MG63 (cell line): Measurements from ENCODE around the gene LIN54. TPM values are rescaled to one million over a fixed set of nuclear protein-coding genes. Genes with fewer than 3 reads are reported as not detected.

Source experiments
- DNase-seq: peaks from one replicate; pipeline ENCODE4 v3.0.0-alpha.2; 2020
- H3K27me3 ChIP-seq: fragments of 250-450 bp; sonication (Bioruptor Pico); 2 replicates; pipeline ENCODE4 v1.5.1; 2020; ENCODE audit warnings: mild to moderate bottlenecking, moderate library complexity
- H3K36me3 ChIP-seq: fragments of 250-450 bp; sonication (Bioruptor Pico); 2 replicates; pipeline ENCODE4 v1.5.1; 2020; ENCODE audit warnings: mild to moderate bottlenecking, moderate library complexity
- H3K4me3 ChIP-seq: fragments of 250-450 bp; sonication (Bioruptor Pico); 2 replicates; pipeline ENCODE4 v1.5.1; 2020; ENCODE audit warnings: mild to moderate bottlenecking, moderate library complexity
- H3K9me3 ChIP-seq: fragments of 250-450 bp; sonication (Bioruptor Pico); 2 replicates; pipeline ENCODE4 v1.5.1; 2020; ENCODE audit warnings: mild to moderate bottlenecking, moderate library complexity
- total RNA-seq: library from RNA; depleted of rRNA; stranded (reverse); fragments of >200 nt; shearing (Covaris generic); gene quantifications from 2 replicates; pipeline ENCODE4 v1.2.3, GENCODE V29; 2014; ENCODE audit warnings: low replicate concordance

Gene LIN54
- total RNA-seq, 1 experiment from 2014 or later: 7.8 TPM

DNA sequence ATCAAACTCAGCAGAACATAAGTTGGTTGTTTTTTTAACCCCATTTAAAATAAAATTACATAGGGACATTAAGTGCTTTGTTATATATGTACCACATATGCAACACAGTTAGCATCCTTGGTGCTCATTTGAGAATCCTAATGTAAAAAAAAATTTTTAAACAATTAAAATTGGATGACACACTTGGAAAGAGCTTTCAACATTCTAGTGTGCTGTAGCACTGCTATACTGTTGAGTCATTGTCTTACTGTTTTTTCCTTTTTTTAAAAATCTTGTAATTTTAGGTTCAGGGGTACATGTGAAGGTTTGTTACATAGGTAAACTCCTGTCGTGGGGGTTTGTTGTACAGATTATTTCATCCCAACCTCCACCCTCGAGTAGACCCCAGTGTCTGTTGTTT lies 97.3 kb downstream of the LIN54 start:
- no peak for DNase-seq
- H3K36me3 ChIP-seq: no peaks in the 10 kb centered on the region; the same call in 1 of the 2 replicates

DNA sequence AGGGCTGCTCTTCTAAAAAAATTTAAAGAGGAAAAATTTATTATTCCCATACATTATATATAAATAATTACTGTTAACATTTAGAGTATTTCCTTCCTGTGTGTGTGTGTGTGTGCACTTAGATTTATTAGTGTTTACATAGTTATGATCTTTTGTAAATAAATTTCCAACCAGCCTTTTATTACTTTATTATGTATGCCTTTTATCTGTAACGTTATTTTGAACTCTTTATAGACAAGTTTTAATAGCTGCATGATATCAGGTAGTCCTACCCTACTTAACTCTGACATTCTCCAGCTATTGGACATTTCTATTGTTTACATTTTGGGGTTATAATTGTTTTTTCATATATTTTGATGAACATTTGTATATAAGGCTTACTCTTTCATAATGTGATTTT lies 101.3 kb downstream of the LIN54 start:
- Histone ChIP-seq H3K9me3 (no peaks in the 10 kb centered on the region), H3K36me3 (no peaks in the 10 kb centered on the region), H3K27me3 (no peaks in the 10 kb centered on the region), H3K4me3 (no peak overlapping the region)
- no peak for DNase-seq

More for the DNA sequence above, 97.3 kb downstream of the LIN54 start:
- H3K27me3 ChIP-seq: no peaks in the 10 kb centered on the region
- no peaks in the 10 kb centered on the region for H3K9me3 ChIP-seq
- no peak overlapping the region for H3K4me3 ChIP-seq

GRCh38 chr4:82906469-82906868 lies 104.2 kb downstream of the LIN54 start:
- Histone ChIP-seq H3K9me3 (no peaks in the 10 kb centered on the region), H3K27me3 (no peaks in the 10 kb centered on the region), H3K4me3 (no peak overlapping the region), H3K36me3 (no peaks in the 10 kb centered on the region)
- DNase-seq: no peak

DNA sequence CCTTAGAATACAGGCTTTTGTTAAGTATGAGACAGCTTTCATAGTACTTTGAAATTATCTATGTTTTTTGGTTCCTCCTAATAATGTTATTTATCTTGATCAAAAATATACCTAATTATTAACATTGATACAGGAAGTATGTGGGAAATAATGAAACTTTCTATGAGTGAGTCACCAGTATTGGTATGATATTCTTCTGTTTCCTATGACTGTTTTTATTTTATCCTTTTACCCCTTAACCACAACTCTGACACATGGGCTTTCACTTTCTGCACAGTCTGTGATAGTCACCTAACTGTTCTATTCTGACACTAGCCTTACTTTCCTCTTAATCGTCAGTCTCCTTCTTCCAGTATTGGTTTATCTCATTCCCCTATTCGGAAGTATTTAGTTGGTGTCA lies 105.4 kb downstream of the LIN54 start:
- H3K36me3 ChIP-seq: no peaks in the 10 kb centered on the region
- no peaks in the 10 kb centered on the region for H3K27me3 ChIP-seq
- H3K4me3 ChIP-seq: no peak overlapping the region
- no peak for DNase-seq
- H3K9me3 ChIP-seq: no peaks in the 10 kb centered on the region

- H3K27me3 ChIP-seq: no peaks in the 10 kb centered on the region
- no peak for DNase-seq
- H3K9me3 ChIP-seq: no peaks in the 10 kb centered on the region
- no peak overlapping the region for H3K4me3 ChIP-seq
- H3K36me3 ChIP-seq: no peaks in the 10 kb centered on the region; the same call in 1 of the 2 replicates
These were observed 106.9 kb downstream of the LIN54 start for GRCh38 chr4:82903737-82904136.

- Histone ChIP-seq H3K36me3 (peaks cover 18% of the 10 kb centered on the region), H3K4me3 (peak overlapping the region; percentile 79), H3K9me3 (no peaks in the 10 kb centered on the region), H3K27me3 (no peaks in the 10 kb centered on the region)
- DNase-seq: no peak
These were observed 109.4 kb downstream of the LIN54 start for GRCh38 chr4:82901183-82901718.

- H3K27me3 ChIP-seq: no peaks in the 10 kb centered on the region
- H3K4me3 ChIP-seq: peak within 1 kb of the TSS; percentile 79
- H3K36me3 ChIP-seq: peaks cover 20% of the 10 kb centered on the region
- peak; percentile 98 for DNase-seq
- no peaks in the 10 kb centered on the region for H3K9me3 ChIP-seq
These were observed 110.0 kb downstream of the LIN54 start, which contains the start of gene THAP9 for GRCh38 chr4:82900411-82901182. TSS of gene THAP9 (plus strand) at chr4:82900735. CDS start at chr4:82900803, 68 bp downstream.

DNA sequence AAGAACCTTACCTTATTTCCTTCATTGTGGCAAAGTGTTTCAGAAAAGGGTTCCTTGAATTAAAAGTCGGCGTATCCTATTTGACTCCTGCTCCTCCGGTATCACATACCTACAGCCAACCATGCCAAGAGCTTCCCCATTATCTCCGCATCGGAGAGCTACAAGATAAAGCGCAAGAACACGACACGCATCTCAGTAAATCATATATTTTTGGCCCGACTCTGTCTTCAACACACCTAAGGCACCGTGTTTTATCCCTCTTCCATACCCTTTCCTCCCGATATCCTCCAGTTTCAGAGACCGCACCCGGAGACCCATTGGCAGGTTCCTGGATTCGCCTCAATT lies 110.6 kb downstream of the LIN54 start:
- peaks cover 26% of the 10 kb centered on the region for H3K36me3 ChIP-seq
- H3K27me3 ChIP-seq: no peaks in the 10 kb centered on the region
- no peak for DNase-seq
- H3K9me3 ChIP-seq: no peaks in the 10 kb centered on the region
- H3K4me3 ChIP-seq: peak overlapping the region; percentile 79

DNA sequence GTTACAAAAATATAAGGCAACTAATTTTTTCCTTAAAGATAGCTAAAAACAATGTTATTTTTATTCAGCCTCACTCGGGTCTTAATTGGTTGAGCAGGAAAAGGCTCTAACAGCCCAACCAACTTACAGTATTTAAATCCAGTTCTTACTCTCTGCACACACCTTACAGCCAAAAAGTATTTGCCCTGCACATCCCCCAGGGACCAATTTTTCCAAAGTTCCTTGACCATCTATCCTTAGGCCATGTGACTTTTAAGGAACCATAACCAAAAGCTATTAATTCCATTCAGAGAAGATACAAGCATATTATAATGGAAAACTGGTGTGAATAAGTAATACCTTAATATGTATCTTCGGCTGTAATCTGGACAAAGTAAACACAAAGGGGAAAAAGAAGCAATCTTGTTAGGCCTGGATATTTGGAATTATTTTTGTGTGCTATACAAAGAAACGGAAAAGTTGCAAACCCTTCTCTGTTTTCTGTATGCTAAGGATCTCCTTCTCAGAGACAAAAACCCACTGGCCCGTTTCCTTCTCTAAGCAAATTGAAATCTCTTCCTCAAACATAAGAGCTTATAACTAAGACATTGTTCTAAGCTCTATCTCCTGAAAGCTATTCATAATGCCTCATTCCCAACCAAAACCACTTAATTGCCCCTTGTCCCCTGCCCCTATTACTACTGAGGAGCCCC lies 111.1 kb downstream of the LIN54 start:
- no peak for DNase-seq
- no peaks in the 10 kb centered on the region for H3K9me3 ChIP-seq

DNA sequence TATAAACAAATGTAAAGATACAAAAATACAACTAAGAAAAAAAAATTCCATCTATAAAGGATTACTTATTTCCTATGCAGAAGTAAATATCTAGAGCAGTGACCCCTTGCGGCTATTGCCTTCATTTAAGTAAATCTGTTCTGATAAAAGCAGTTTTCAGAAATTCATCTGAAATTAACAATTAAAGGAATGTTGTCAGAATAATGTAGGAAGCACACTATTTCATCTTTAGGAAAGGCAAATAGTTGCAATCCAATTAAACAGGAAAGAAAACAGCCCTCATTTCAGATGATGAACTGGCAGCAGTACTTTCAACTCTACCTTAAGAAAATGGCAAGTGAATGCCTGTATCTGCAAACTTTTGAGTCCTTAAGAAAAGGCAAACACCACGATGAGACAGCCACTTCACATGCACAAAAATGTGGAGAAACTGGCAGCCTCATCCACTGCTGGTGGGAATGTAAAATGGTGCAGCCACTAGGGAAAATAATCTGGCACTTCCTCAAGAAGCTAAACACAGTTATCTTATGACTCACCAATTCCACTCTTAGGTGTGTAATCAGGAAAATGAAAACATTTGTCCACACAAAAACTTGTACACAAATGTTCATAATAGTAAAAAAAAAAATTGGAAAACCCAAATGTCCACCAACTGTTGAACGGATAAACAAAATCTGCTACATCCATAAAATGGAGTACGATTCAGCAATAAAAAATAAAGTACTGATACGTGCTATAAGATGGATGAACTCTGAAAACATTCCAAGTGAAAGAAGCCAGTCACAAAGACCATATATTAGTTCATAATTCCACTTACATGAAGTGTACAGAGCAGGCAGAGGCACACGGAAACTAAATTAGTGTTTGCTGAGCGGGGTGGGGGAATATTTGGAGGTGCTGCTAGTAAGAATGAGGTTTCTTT lies 112.0 kb downstream of the LIN54 start:
- H3K36me3 ChIP-seq: peaks cover 40% of the 10 kb centered on the region
- H3K4me3 ChIP-seq: peak overlapping the region; percentile 79
- no peaks in the 10 kb centered on the region for H3K27me3 ChIP-seq
- H3K9me3 ChIP-seq: no peaks in the 10 kb centered on the region
- peak; percentile 52 for DNase-seq

More for the DNA sequence above, 111.1 kb downstream of the LIN54 start:
- Histone ChIP-seq H3K4me3 (peak overlapping the region; percentile 79), H3K27me3 (no peaks in the 10 kb centered on the region), H3K36me3 (peaks cover 31% of the 10 kb centered on the region)

DNA sequence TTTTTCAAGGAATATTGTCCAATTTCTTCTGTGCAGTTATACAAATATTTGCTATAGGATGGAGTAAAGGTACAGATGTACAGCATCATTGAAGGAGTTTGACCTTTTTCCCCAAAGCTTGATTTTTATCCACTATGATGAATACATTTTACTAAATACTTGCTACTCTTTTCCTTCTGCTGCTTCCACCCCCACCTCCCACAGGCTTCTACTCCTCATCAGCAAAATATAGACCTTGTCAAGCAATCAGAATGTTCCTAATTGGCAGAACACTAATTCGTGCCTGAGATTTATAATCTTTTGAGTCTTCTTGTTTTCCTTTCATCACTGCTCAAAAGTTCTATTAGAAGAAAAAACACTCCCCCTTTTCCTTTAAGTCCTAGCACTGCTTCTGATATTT lies 113.9 kb downstream of the LIN54 start:
- DNase-seq: no peak
- Histone ChIP-seq H3K4me3 (no peak overlapping the region), H3K9me3 (no peaks in the 10 kb centered on the region), H3K27me3 (no peaks in the 10 kb centered on the region), H3K36me3 (peaks cover 49% of the 10 kb centered on the region)

DNA sequence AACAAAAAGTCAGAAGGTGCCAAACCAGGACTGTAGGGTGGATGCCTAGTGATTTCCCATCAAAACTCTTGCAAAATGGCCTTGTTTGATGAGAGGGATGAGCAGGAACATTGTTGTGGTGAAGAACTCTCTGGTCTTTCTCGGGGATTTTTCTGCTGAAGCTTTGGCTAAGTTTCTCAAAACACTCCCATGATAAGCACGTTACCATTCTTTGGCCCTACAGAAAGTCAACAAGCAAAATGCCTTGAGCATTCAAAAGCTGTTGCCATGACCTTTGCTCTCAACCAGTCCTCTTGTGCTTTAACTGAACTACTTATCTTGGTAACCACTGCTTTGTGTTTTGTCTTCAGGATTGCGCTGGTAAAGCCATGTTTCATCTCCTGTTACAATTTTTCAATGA lies 116.7 kb downstream of the LIN54 start:
- peaks cover 49% of the 10 kb centered on the region for H3K36me3 ChIP-seq

DNA sequence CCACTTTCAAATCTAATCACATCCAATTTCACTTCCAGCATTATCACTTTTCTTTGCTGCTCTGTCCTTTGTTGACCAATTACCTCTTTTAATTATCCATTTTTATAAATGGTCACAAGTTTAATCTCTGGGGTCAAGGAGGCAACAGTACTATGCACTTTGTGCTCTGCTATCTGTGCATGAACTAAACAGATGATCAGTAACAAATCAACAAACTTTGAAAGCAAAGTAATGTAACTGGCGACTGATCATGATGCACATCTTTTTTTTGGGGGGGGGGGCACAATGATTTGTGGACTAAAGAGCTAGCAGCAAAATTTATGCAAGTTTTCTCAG lies 118.2 kb downstream of the LIN54 start:
- Histone ChIP-seq H3K36me3 (peaks cover 42% of the 10 kb centered on the region), H3K27me3 (no peaks in the 10 kb centered on the region)
- no peak for DNase-seq

More for the DNA sequence above, 116.7 kb downstream of the LIN54 start:
- no peak overlapping the region for H3K4me3 ChIP-seq
- no peaks in the 10 kb centered on the region for H3K9me3 ChIP-seq
- DNase-seq: no peak
- no peaks in the 10 kb centered on the region for H3K27me3 ChIP-seq

GRCh38 chr4:82891707-82892466 lies 118.7 kb downstream of the LIN54 start:
- Histone ChIP-seq H3K9me3 (no peaks in the 10 kb centered on the region), H3K4me3 (peak overlapping the region; percentile 86), H3K27me3 (no peaks in the 10 kb centered on the region), H3K36me3 (peaks cover 39% of the 10 kb centered on the region)
- no peak for DNase-seq

More for the DNA sequence above, 118.2 kb downstream of the LIN54 start:
- Histone ChIP-seq H3K4me3 (no peak overlapping the region), H3K9me3 (no peaks in the 10 kb centered on the region)

DNA sequence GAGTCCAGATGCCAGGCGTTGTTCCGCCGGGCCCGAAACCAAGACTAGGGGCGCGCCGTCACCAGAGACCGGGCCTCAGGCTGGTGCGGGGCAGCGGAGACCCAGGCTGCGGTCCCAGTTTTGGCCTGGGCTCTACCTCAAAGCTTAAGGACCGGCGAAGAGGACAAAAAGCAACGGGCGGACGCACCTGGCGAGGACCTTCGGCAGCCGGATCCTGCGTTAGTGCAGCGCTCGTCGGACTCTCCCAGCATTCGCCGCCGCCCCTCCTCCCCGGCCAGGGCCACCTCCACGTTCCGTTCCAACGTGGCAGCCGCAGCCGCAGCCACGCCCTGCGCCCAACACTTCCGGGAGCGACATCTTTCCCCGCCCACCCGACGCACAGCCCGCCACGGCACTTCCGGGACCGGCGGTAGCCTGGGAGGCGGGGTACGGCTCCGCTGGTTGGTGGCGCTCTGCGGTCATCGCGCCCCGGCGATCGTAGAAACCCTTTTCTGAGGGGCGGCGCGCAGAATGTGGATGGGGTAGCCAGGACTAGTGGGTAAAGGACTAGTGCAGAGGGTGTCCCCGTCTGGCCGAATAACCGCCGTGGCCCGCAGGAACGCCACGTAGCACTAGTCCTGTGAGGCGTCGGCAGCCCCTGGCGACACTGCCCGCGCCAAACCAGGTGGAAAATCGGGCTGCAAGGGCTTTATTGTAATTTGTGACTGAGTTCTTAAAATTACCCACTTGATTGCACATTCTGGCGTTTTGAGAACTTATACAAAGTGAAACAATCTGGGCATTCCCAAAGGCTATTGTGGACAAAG lies 119.5 kb downstream of the LIN54 start, which contains the start of gene SEC31A:
SEC31A (minus strand) TSS at position 253 of the 806 bp plus-strand sequence. CDS start 9,217 bp downstream, outside the sequence.
- Histone ChIP-seq H3K9me3 (no peaks in the 10 kb centered on the region), H3K27me3 (no peaks in the 10 kb centered on the region), H3K4me3 (peak within 1 kb of the TSS; percentile 86), H3K36me3 (peaks cover 34% of the 10 kb centered on the region)
- DNase-seq: peak; percentile 92
